HEK293T (cell line): Measurements from ENCODE around the gene CPB2.

ENCODE experiments used
- CTCF ChIA-PET: fragments of 350-600 bp; formaldehyde crosslinking; extraction: SDS; loops from one replicate; lab custom pipeline; 2021; ENCODE audit warnings: antibody characterized with exemption, inconsistent platforms; lab: Yijun Ruan, JAX
- POLR2A ChIA-PET: fragments of 350-600 bp; formaldehyde crosslinking; extraction: SDS; loops from one replicate; lab custom pipeline; 2020; ENCODE audit warnings: antibody characterized with exemption, inconsistent platforms; lab: Yijun Ruan, JAX
- DNase-seq: peaks from one replicate; pipeline ENCODE4 v3.0.0; 2012; ENCODE audit warnings: mixed read lengths; ENCODE audit errors: extremely low spot score
- ARNT ChIP-seq: fragments of 450-650 bp; IDR thresholded peaks from 2 replicates; pipeline ENCODE4 v1.6.1; 2017; ENCODE audit warnings: mild to moderate bottlenecking
- BHLHE40 ChIP-seq: fragments of 450-650 bp; IDR thresholded peaks from 2 replicates; pipeline ENCODE4 v1.6.1; 2016; ENCODE audit warnings: mild to moderate bottlenecking, moderate library complexity, borderline replicate concordance
- CTBP1 ChIP-seq: fragments of 450-650 bp; IDR thresholded peaks from 2 replicates; pipeline ENCODE4 v1.6.1; 2016; ENCODE audit warnings: borderline replicate concordance
- ELF4 ChIP-seq: fragments of 450-650 bp; IDR thresholded peaks from 2 replicates; pipeline ENCODE4 v1.6.1; 2017; ENCODE audit warnings: antibody characterized with exemption
- FOXA1 ChIP-seq: fragments of 450-650 bp; IDR thresholded peaks from 2 replicates; pipeline ENCODE4 v1.6.1; 2016; ENCODE audit warnings: mild to moderate bottlenecking
- FOXK2 ChIP-seq: fragments of 450-650 bp; IDR thresholded peaks from 2 replicates; pipeline ENCODE4 v1.6.1; 2016; ENCODE audit warnings: mild to moderate bottlenecking
- FOXM1 ChIP-seq: fragments of 450-650 bp; IDR thresholded peaks from 2 replicates; pipeline ENCODE4 v1.6.1; 2017; ENCODE audit warnings: mild to moderate bottlenecking, borderline replicate concordance
- HDGF ChIP-seq: fragments of 450-650 bp; IDR thresholded peaks from 2 replicates; pipeline ENCODE4 v1.6.1; 2017; ENCODE audit warnings: antibody characterized with exemption, borderline replicate concordance
- L3MBTL2 ChIP-seq: fragments of 450-650 bp; conservative IDR thresholded peaks from 2 replicates; pipeline ENCODE4 v1.6.1; 2016; ENCODE audit warnings: mild to moderate bottlenecking
- LEF1 ChIP-seq: fragments of 450-650 bp; IDR thresholded peaks from 2 replicates; pipeline ENCODE4 v1.6.1; 2017; ENCODE audit warnings: mild to moderate bottlenecking, borderline replicate concordance
- NFRKB ChIP-seq: fragments of 450-650 bp; IDR thresholded peaks from 2 replicates; pipeline ENCODE4 v1.6.1; 2016; ENCODE audit warnings: mild to moderate bottlenecking, moderate library complexity
- PKNOX1 ChIP-seq: fragments of 450-650 bp; IDR thresholded peaks from 2 replicates; pipeline ENCODE4 v1.6.1; 2016
- SP1 ChIP-seq: fragments of 450-650 bp; IDR thresholded peaks from 2 replicates; pipeline ENCODE4 v1.6.1; 2017
- SUZ12 ChIP-seq: fragments of 450-650 bp; IDR thresholded peaks from 2 replicates; pipeline ENCODE4 v1.6.1; 2016; ENCODE audit warnings: mild to moderate bottlenecking
- TARDBP ChIP-seq: fragments of 450-650 bp; IDR thresholded peaks from 2 replicates; pipeline ENCODE4 v1.6.1; 2016
- ZNF384 ChIP-seq: fragments of 450-650 bp; IDR thresholded peaks from 2 replicates; pipeline ENCODE4 v1.6.1; 2016

CPB2 gene

DNA sequence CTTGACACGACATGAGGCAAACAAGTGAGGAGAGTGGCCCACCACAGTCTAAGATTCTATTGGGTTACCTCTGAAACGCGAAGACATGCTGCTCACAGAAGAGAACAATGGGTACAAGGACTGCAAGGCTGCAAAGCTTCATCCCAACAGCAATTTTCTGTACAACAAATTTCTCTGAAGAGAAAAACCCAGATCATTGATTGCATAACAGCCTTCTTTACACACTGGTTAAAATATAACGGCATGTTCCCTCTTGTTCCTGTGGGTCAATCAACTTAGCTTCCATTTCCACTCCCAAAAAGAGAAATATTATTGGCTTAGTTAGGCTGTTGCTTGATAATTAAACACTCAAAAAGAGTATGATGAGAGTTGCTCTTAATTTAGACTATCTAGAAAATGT is at the start of gene CPB2:
Gene CPB2 (minus strand): TSS at position 166 of the 400 bp plus-strand sequence. CDS start 24 bp downstream, at position 142.
- TF ChIP-seq BHLHE40: no peak
- no peak for TF ChIP-seq ARNT
- no peak for TF ChIP-seq NFRKB
- no peak for TF ChIP-seq ELF4
- TF ChIP-seq HDGF: no peak
- TF ChIP-seq SP1: no peak
- no peak for TF ChIP-seq PKNOX1
- no peak for TF ChIP-seq ZNF384
- TF ChIP-seq FOXM1: no peak
- CTCF ChIA-PET: no interaction called here
- DNase-seq: no peak
- POLR2A ChIA-PET: no interaction called here

DNA sequence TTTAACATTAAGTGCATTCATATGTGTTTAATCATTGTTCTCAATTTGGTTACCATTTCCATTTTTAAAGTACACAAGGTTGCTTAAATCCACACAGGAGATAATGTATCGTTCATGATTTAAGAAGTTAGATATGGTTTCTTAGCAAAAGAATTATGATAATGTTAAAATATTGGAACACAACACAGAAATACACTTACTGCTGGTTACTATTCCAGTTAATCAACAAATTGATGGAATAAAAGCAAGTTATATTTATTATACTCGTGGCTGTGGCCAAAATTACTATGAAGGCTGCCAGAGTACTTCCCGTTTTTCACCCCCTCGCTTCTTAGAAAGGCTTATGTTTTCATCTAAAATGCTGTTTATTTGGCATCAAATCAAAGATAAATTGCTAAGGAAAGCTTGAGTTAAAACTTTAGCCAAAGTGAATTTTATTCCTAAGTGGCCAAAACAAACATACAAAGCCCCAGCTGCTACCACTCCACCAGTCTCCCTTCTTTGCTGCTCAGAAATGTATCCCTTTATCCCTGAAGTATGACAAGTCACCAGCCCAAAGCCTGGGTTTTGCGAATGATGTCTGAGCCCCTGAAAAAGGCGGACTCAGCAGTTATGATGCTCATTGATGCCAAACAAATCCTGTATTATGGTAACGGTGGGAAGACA is 49.4 kb upstream of the CPB2 start:
- TF ChIP-seq SP1 (no peak), PKNOX1 (no peak), FOXA1 (no peak), ARNT (no peak), FOXM1 (no peak), BHLHE40 (no peak), HDGF (no peak), TARDBP (no peak), FOXK2 (no peak), ELF4 (no peak), LEF1 (no peak), SUZ12 (no peak), L3MBTL2 (no peak), CTBP1 (no peak), NFRKB (no peak), ZNF384 (no peak)
- no peak for DNase-seq
- ChIA-PET CTCF (interaction anchor here (0.6 kb wide), 1 partner anchor 18 kb away, joined by 3 read pairs; no protein-coding TSS in a partner anchor), POLR2A (no interaction called here)

GRCh38 chr13:46152627-46153328 is 47.9 kb upstream of the CPB2 start:
- DNase-seq: no peak
- TF ChIP-seq FOXK2 (no peak), BHLHE40 (no peak), FOXA1 (no peak), FOXM1 (no peak)
- ChIA-PET CTCF (interaction anchor here (1.4 kb wide), 1 partner anchor 9 kb away, joined by 4 read pairs; no protein-coding TSS in a partner anchor), POLR2A (no interaction called here)

- POLR2A ChIA-PET: no interaction called here
- no peak for DNase-seq
- CTCF ChIA-PET: no interaction called here
- TF ChIP-seq ARNT (no peak), ELF4 (no peak), FOXM1 (no peak), TARDBP (no peak), SP1 (no peak), SUZ12 (no peak), L3MBTL2 (no peak), ZNF384 (no peak), FOXA1 (no peak), HDGF (no peak), LEF1 (no peak), CTBP1 (no peak), FOXK2 (no peak), PKNOX1 (no peak), BHLHE40 (no peak)
These were observed 45.4 kb upstream of the CPB2 start for GRCh38 chr13:46150134-46150693.

DNA sequence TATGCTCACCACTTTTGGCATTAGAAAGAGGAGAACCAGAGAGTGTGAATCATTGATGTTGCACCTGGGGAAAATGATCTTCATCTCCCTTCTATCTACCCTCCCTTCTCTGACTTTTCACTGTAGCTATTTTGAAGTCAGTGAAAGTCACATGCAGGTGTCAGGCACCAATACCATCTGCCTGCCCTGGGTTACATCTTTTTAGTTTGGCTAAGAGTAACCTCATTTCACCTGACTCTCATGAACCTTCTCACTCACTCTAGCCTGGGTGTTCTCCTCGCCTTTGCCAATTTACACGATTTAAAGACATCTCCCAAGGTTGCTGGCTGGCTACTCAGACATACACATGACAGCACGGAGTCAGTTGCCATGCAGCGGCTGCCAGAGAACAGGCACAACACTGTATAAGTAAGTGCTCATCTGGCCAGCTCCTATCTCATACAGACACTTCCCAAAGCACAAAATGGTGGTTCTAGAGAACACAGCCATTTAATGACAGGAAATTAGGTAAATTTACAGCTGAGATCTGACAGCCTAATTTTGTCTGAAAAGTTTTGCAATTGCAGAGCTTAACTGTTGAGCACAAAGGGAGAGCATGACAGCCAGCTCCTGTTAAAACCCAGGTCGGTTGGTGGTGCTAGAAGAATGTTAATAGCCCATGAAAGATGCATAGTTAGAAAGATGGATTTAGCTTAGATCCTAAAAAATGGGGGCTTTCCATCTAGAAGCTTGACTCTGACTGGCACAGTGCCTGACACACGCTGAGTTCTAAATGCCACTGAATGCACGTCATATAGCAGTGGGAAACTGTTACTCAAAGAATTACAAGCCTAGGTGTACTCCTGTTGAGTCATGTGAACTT is 44.7 kb upstream of the CPB2 start:
- no peak for DNase-seq
- POLR2A ChIA-PET: no interaction called here
- CTCF ChIA-PET: no interaction called here
- no peak for TF ChIP-seq BHLHE40
- no peak for TF ChIP-seq LEF1
- no peak for TF ChIP-seq FOXM1
- no peak for TF ChIP-seq SUZ12
- no peak for TF ChIP-seq ZNF384
- no peak for TF ChIP-seq ARNT
- no peak for TF ChIP-seq L3MBTL2
- TF ChIP-seq TARDBP: no peak
- TF ChIP-seq ELF4: no peak
- TF ChIP-seq CTBP1: no peak
- no peak for TF ChIP-seq SP1
